IPS DF 19.7 (cell line): Measurements from ENCODE around the gene RAB5IF.
"Not testable (repeated sequence)": the region's sequence is repeated elsewhere in the genome, so short reads cannot be mapped to it uniquely, and the experiment has no call there.

ENCODE experiments used
- DNase-seq: peaks from one replicate; pipeline ENCODE4 v3.0.0-alpha.2; 2013; ENCODE audit warnings: low read depth, low spot score

RAB5IF gene

DNA sequence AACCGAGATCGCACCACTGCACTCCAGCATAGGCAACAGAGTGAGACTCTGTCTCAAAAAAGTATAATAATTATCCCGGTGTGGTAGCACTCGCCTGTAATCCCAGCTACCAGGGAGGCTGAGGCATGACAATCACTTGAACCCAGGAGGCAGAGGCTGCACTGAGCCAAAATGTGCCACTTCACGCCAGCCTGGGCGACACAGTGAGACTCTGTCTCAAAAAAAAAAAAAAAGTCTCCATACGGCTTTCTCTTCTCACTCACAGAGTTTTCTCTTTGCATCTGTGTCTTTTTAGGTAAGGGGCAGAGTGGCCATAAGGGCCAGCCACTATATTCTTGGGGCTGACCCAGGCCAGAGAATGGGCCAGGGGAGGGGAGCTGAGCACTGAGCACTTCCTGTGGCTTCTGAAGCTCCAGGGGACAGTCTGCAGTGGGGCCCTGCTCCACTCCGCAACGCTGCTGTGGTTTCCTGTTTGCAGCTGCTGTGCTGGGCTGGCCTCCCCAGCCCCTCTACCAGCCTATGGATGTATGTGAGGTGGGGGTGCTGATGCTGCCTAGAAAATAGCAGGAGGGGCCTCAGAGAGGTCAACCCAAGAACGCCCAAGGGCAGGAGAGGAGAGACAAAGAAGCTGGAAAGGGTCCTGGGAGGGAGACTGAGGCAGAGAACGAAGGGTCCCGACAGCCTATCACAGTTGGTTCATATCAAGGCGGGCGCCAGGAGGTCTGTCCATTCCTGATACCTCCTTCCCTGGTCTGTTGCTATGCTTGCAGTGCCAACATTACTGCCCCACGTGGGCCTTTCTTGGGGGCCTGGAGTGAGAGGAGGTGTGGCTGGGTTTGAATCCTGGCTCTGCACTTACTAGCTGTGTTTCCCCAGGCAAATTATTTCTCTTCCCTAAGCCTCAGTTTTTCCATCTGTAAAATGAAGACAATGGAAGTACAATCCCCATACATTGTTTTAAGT lies 24.4 kb downstream of the RAB5IF start:
- no peak for DNase-seq

DNA sequence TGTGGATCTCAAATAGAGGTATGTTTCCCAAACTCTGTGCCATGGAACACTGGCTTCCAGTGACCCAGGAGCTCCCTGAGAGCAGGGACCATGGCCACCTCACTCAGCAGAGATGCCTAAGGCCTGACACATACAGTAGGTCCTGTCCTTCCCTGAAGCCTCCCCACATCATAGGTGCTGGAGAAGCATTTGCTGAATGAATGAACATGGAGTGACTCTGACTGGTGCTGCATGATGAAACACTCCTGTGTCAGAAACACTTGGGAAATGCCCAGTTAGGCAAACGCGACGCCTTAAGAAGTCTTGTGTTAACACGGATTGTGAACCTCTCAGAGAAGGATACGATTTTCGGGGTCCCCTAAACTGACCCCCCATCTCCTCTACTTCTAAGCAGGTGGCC lies 26.1 kb downstream of the RAB5IF start:
- no peak for DNase-seq

GRCh38 chr20:36632147-36632486 lies 26.5 kb downstream of the RAB5IF start:
- no peak for DNase-seq

DNA sequence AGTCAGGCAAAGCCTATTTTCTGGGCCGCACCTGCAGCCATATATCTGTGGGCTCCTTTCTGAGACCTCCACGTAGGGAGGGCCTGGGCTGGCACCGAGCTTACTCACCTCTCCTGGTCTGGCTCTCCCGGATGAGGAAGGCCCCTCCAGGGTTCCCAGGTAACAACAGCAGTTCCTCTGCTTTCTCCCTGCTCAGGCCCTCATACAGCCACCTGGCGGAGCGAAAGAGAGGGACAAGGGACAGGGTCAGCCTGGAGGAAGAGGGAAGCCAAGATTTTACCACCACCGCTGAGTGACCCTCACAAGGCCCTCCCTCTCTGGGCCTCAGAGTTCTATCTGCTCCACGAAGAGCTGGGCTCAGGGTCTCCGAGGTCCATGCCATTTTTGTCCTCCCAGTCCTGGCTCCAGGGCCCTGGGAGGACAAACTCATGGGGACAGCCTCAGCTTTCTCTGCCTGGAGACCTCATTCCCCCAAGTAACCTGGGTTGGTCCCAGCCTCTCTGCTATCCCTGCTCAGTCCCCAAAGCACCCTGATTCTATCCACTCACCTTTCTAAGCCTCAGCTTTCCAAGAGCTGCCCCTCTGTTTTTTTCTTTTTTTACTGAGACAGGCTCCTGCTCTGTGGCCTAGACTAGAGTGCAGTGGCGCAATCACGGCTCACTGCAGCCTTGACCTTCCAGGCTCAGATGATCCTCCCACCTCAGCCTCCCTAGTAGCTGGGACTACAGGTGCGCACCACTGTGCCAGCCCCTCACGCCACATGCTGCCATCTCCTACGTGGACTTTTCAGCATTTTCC lies 27.1 kb downstream of the RAB5IF start:
- DNase-seq, result peak; percentile 42

DNA sequence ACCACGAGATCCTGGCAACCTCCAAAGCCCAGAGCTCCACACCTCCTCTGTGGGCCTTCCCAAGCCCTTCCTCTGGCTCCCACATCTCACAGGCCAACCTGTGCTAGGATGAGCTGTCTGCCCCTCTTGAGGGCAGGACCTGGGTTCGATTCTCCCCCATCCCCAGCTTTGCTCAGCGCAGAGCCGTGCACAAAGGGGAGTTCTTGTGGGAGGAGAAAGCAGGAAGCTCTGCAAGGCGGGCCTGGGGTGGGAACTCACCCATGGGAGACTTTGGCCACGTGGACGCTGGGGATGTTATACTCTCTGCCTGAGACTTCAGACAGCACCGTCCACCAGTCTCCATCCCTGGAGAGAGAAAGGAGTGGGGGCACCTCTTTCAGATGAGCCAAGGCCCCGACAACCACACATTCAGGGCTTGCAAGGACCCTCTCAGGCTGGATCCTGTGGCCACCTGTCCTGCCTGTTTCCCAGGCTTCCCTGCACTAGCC lies 27.8 kb downstream of the RAB5IF start:
- no peak for DNase-seq

GRCh38 chr20:36634342-36634741 lies 28.8 kb downstream of the RAB5IF start:
- DNase-seq, result no peak

DNA sequence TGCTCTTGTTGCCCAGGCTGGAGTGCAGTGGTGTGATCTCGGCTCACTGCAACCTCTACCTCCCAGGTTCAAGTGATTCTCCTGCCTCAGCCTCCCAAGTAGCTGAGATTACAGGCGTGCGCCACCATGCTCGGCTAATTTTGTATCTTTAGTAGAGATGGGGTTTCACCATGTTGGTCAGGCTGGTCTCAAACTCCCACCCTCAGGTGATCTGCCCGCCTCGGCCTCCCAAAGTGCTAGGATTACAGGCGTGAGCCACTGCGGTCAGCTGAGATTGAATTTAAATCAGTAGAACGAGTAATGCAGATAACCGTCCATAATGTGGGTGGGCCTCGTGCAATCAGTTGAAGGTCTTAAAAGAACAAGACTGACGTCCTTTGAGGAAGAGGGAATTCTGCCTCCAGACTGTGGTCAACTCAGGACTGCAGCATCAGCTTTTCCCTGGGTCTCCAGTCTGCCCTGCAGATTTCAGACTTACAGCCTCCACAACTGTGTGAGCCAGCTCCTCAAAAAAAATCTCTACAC lies 33.4 kb downstream of the RAB5IF start:
- DNase-seq, result not testable (repeated sequence)

GRCh38 chr20:36641506-36641843 lies 35.9 kb downstream of the RAB5IF start:
- no peak for DNase-seq

DNA sequence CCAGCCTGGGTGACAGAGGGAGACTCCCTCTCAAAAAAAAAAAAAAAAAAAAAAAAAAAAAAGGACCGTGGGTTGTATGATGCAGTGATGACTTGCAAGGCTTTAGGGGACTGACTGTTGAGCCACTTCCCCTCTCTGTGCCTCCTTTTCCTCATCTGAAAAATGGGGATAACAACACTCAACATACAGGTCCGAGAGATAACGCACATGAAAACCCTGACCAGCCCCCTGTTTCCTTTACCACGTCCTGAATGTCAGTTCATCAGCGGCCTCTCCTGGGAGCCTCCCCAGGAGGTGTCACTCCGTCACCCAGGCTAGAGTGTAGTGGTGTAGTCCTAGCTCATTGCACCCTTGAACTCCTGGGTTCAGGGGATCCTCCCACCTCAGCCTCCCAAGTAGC lies 36.6 kb downstream of the RAB5IF start:
- DNase-seq, result no peak

GRCh38 chr20:36644032-36644705 lies 38.6 kb downstream of the RAB5IF start:
- DNase-seq, result no peak

DNA sequence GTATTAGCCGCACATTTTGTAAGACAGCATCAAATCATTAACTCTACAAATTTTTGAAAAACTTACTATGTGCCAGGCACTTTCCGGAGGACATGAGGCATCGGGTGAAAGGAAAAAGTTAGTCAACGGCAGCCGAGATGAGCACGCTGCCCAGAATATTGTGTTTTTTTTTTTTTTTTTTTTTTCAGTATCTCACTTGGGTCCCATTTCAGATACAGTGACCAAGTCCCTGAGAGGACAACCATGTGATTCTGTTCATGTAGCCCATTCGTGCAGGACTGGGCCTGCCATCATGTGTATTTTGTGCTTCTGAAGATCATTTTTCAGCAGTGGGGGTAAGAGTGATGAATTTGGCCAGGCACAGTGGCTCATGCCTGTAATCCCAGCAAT lies 39.1 kb downstream of the RAB5IF start:
- DNase-seq, result no peak

DNA sequence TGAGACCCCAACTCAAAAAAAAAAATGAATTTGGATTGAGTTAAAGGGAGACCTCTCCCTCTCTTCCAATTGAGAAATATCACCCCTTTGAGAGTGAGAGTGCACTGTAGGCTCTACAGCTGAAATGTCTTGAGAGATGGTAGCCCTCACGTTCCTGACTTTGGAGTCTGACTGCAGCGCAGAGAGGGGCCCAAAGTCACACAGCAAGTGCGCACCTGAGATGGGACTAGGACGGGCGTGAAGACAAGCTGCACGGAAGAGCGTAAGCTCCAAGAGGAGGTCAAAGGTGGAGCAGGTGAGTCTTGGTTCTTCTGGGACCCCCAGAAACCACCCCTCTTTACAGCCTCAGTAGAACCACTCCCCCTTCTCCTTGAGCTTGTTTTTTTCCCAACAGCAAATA lies 39.8 kb downstream of the RAB5IF start:
- no peak for DNase-seq

GRCh38 chr20:36645998-36646397 lies 40.4 kb downstream of the RAB5IF start, which contains the start of gene SLA2:
SLA2 (minus strand) TSS chr20:36646196; CDS start chr20:36641335, 4,861 bp downstream.
- no peak for DNase-seq

- no peak for DNase-seq
These were observed 41.1 kb downstream of the RAB5IF start for GRCh38 chr20:36646678-36647077.

- no peak for DNase-seq
These were observed 41.9 kb downstream of the RAB5IF start for GRCh38 chr20:36647196-36648121.

- no peak for DNase-seq
These were observed 47.9 kb downstream of the RAB5IF start for GRCh38 chr20:36653456-36653855.

GRCh38 chr20:36654506-36654905 lies 48.9 kb downstream of the RAB5IF start:
- no peak for DNase-seq

- no peak for DNase-seq
These were observed 49.4 kb downstream of the RAB5IF start for GRCh38 chr20:36655004-36655403.

DNA sequence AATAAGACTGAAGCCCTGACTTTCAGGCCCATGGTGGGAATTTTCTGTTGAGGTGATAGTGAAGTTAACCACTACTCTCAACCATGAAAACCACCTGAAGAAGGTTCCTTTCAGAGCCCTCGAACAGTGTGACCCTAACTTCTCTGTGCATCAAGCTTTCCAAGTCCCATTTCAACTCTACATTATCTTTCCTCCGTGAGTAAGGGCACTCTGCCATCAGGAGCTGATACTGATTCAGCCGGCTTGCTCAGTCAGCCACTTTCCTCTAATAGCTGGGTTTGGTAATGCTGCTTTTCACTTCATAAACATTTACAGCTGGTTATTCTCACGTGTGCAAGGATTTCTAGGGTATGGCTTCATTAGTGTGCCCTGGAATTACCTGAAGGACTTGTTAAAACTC lies 51.2 kb downstream of the RAB5IF start:
- DNase-seq, result no peak

- no peak for DNase-seq
These were observed 52.7 kb downstream of the RAB5IF start for GRCh38 chr20:36658300-36658699.
